ENCODE results near the gene ZNF514. TPM values are rescaled to one million over a fixed set of nuclear protein-coding genes. Genes with fewer than 3 reads are reported as not detected.

The ZNF514 gene
- total and polyA plus RNA-seq, 10 of the 15 experiments (the other 5 are each of a cell fraction or from before 2014, with no cell fraction given), result 5.1 to 8.7 (median 6.6) TPM

DNA sequence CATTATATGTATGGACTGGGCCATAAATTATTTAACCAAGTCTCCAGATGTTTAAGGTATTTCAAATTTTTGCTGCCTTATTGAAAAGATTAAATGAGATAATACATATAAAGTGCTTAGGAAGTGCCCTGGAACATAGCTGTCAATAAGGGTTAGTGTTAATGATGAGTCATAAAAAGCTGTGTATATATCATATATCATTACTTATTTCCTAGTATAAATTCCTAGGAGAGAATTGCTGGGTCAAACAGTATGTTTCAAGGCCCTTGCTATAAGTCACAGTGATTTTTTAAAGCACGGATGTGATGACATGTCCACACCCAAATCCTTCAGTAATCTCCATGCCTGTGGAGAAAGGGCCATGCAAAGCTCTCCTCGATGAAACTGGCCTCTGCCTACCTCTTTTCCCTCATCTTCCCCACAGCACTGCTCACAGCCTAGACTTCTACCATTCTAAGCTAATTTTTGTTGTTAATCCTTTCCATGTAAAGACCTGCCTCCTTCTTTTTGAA, 14.4 kb upstream of the ZNF514 start (continued):
- TF ChIP-seq, protein P1, sequence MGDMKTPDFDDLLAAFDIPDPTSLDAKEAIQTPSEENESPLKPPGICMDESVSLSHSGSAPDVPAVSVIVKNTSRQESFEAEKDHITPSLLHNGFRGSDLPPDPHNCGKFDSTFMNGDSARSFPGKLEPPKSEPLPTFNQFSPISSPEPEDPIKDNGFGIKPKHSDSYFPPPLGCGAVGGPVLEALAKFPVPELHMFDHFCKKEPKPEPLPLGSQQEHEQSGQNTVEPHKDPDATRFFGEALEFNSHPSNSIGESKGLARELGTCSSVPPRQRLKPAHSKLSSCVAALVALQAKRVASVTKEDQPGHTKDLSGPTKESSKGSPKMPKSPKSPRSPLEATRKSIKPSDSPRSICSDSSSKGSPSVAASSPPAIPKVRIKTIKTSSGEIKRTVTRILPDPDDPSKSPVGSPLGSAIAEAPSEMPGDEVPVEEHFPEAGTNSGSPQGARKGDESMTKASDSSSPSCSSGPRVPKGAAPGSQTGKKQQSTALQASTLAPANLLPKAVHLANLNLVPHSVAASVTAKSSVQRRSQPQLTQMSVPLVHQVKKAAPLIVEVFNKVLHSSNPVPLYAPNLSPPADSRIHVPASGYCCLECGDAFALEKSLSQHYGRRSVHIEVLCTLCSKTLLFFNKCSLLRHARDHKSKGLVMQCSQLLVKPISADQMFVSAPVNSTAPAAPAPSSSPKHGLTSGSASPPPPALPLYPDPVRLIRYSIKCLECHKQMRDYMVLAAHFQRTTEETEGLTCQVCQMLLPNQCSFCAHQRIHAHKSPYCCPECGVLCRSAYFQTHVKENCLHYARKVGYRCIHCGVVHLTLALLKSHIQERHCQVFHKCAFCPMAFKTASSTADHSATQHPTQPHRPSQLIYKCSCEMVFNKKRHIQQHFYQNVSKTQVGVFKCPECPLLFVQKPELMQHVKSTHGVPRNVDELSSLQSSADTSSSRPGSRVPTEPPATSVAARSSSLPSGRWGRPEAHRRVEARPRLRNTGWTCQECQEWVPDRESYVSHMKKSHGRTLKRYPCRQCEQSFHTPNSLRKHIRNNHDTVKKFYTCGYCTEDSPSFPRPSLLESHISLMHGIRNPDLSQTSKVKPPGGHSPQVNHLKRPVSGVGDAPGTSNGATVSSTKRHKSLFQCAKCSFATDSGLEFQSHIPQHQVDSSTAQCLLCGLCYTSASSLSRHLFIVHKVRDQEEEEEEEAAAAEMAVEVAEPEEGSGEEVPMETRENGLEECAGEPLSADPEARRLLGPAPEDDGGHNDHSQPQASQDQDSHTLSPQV (IDR thresholded peaks at IDR 0.05), result no peak
- TF ChIP-seq, protein P2, sequence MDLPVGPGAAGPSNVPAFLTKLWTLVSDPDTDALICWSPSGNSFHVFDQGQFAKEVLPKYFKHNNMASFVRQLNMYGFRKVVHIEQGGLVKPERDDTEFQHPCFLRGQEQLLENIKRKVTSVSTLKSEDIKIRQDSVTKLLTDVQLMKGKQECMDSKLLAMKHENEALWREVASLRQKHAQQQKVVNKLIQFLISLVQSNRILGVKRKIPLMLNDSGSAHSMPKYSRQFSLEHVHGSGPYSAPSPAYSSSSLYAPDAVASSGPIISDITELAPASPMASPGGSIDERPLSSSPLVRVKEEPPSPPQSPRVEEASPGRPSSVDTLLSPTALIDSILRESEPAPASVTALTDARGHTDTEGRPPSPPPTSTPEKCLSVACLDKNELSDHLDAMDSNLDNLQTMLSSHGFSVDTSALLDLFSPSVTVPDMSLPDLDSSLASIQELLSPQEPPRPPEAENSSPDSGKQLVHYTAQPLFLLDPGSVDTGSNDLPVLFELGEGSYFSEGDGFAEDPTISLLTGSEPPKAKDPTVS (IDR thresholded peaks at IDR 0.05; ENCODE audit: low read depth, low read length), result no peak
- TF ChIP-seq BACH1 (IDR thresholded peaks at IDR 0.05; ENCODE audit: borderline replicate concordance) (no peak), YY1 (IDR thresholded peaks at IDR 0.05; ENCODE audit: low read depth, low read length) (no peak), HDAC2 (IDR thresholded peaks at IDR 0.05) (no peak), NR2F1 (conservative IDR thresholded peaks at IDR 0.05) (no peak), MTA2 (IDR thresholded peaks at IDR 0.05; ENCODE audit: low read depth) (no peak), SREBF2 (IDR thresholded peaks at IDR 0.05; ENCODE audit: low read length) (no peak)

DNA sequence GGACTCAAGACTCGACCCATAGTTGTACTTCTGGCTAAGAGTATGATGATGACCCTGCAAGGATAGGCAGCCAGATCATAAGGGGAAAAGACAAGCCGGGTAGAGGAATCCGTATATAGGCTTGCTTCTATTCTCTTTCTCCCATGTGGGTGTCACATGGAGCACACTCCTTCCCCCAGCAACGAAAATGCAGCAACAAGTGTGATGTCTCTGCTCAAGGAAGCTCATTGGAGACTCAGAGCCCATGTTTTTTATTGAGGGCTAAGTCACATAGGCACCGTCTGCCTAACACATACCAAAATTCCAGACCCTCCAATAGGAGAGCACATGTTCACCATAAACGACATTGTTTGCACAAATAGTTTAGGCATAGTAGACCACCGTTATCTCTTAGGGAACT, 12.3 kb upstream of the ZNF514 start:
- BruUV-seq (replicated peaks), result no TSS peak
- CTCF ChIA-PET, result no interaction called here
- FAIRE-seq, result no peak

More for the DNA sequence above, 12.3 kb upstream of the ZNF514 start:
- Histone ChIP-seq H4K20me1 (ENCODE audit: control insufficient read depth, insufficient read depth) (no peaks in the 10 kb centered on the region), H3K36me3 (ENCODE audit: control insufficient read depth in 2 of 2, insufficient read depth in 2 of 2, low read length in 1 of 2) (peaks cover 0 to 3% of the 10 kb centered on the region in 2 experiments; a peak in 2 of 4 replicates), H2AFZ (ENCODE audit: control insufficient read depth, low read depth, low read length) (no peak overlapping the region), H3K27me3 (replicated peaks in 1 of 2; ENCODE audit: control insufficient read depth in 2 of 2, insufficient read depth in 2 of 2, low read length in 1 of 2) (no peaks in the 10 kb centered on the region), H3K4me1 (ENCODE audit: control insufficient read depth, insufficient read depth, low read length) (no peaks in the 10 kb centered on the region), H3K9ac (ENCODE audit: control insufficient read depth, insufficient read depth, low read length) (no peak overlapping the region), H3K79me2 (ENCODE audit: control insufficient read depth, insufficient read depth, low read length) (no peaks in the 10 kb centered on the region; the same call in 1 of the 2 replicates), H3K4me2 (ENCODE audit: control insufficient read depth, insufficient read depth) (no peak overlapping the region), H3K27ac (ENCODE audit: control insufficient read depth, insufficient read depth) (no peak overlapping the region), H3K4me3 (no peak overlapping the region), H3K9me3 (replicated peaks; ENCODE audit: control insufficient read depth, insufficient read depth, low read length) (no peaks in the 10 kb centered on the region)
- intact Hi-C loops (cut with micrococcal nuclease; ENCODE audit: unreplicated experiment) (no loop called here), in situ Hi-C loops (cut with MboI) (no loop called here)
- 78% methylated on average over 7 of the region's 7 CpGs for WGBS (ENCODE audit: insufficient coverage, insufficient replicate concordance, low lambda C conversion rate, missing lambda C conversion rate)
- RAD21 ChIA-PET (ENCODE audit: unreplicated experiment), result no interaction called here
- ATAC-seq (no peak), DNase-seq (ENCODE audit: low read depth, low spot score) (no peak)
- SMC1A ChIA-PET (ENCODE audit: uncharacterized antibody, unreplicated experiment), result no interaction called here
- TF ChIP-seq BHLHE40 (IDR thresholded peaks at IDR 0.05; ENCODE audit: borderline replicate concordance in 1 of 2, low read depth in 2 of 2, low read length in 1 of 2) (no peak), RUNX3 (IDR thresholded peaks at IDR 0.05; ENCODE audit: low read length) (no peak), CBX5 (IDR thresholded peaks at IDR 0.05; ENCODE audit: low read depth) (no peak), BCL11A (IDR thresholded peaks at IDR 0.05; ENCODE audit: low read depth, low read length) (no peak), MXI1 (IDR thresholded peaks at IDR 0.05; ENCODE audit: low read depth, low read length) (no peak), CREB1 (IDR thresholded peaks at IDR 0.05; ENCODE audit: low read depth) (no peak)
- POLR2A ChIA-PET, result no interaction called here
